ENCODE measurements around the gene NID1. TPM values are rescaled to one million over a fixed set of nuclear protein-coding genes. Genes with fewer than 3 reads are reported as not detected.
A peak's percentile ranks its signal among the peaks of the same experiment; 100 is the strongest.
"Not testable (repeated sequence)": the region's sequence is repeated elsewhere in the genome, so short reads cannot be mapped to it uniquely, and the experiment has no call there.

Gene NID1
- total RNA-seq, 2 donors from 2014 or later, result 28.5 to 58.0 TPM

- intact Hi-C loops (cut with DNase I), result no loop called here
- H3K4me1 ChIP-seq, result peaks cover 3% of the 10 kb centered on the region
- no peaks in the 10 kb centered on the region for H3K27me3 ChIP-seq
- TF ChIP-seq, protein P1, sequence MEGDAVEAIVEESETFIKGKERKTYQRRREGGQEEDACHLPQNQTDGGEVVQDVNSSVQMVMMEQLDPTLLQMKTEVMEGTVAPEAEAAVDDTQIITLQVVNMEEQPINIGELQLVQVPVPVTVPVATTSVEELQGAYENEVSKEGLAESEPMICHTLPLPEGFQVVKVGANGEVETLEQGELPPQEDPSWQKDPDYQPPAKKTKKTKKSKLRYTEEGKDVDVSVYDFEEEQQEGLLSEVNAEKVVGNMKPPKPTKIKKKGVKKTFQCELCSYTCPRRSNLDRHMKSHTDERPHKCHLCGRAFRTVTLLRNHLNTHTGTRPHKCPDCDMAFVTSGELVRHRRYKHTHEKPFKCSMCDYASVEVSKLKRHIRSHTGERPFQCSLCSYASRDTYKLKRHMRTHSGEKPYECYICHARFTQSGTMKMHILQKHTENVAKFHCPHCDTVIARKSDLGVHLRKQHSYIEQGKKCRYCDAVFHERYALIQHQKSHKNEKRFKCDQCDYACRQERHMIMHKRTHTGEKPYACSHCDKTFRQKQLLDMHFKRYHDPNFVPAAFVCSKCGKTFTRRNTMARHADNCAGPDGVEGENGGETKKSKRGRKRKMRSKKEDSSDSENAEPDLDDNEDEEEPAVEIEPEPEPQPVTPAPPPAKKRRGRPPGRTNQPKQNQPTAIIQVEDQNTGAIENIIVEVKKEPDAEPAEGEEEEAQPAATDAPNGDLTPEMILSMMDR (IDR thresholded peaks at IDR 0.05), result no peak
- no peak for TF ChIP-seq POLR2A (IDR thresholded peaks at IDR 0.05)
- no peak for DNase-seq
- no peak for ATAC-seq
- WGBS, 2 donors, result 79 to 83% methylated on average over 7 of the region's 7 CpGs
- H3K27ac ChIP-seq, result no peak overlapping the region
- no peaks in the 10 kb centered on the region for H3K9me3 ChIP-seq
- no peak overlapping the region for H3K4me3 ChIP-seq
- H3K36me3 ChIP-seq (replicated peaks in 1 of 2; ENCODE audit: insufficient read depth in 1 of 2, low read depth in 2 of 2), result no peaks in the 10 kb centered on the region
Measured at GRCh38 chr1:236010443-236010842, 54.4 kb downstream of the NID1 start.

GRCh38 chr1:236009857-236010256, 55.0 kb downstream of the NID1 start:
- intact Hi-C loops (cut with DNase I), result no loop called here
- Histone ChIP-seq H3K4me1 (peaks cover 3% of the 10 kb centered on the region), H3K9me3 (no peaks in the 10 kb centered on the region), H3K4me3 (no peak overlapping the region), H3K27ac (peak overlapping the region in 1 of 4 donors; percentile 2), H3K27me3 (no peaks in the 10 kb centered on the region), H3K36me3 (replicated peaks in 1 of 2; ENCODE audit: insufficient read depth in 1 of 2, low read depth in 2 of 2) (no peaks in the 10 kb centered on the region)
- peak; percentile 27 for ATAC-seq
- no peak for DNase-seq
- 63 to 65% methylated on average over 2 of the region's 2 CpGs for WGBS, 2 donors
- no peak for TF ChIP-seq POLR2A (IDR thresholded peaks at IDR 0.05)
- TF ChIP-seq, protein P1 (IDR thresholded peaks at IDR 0.05), result no peak

DNA sequence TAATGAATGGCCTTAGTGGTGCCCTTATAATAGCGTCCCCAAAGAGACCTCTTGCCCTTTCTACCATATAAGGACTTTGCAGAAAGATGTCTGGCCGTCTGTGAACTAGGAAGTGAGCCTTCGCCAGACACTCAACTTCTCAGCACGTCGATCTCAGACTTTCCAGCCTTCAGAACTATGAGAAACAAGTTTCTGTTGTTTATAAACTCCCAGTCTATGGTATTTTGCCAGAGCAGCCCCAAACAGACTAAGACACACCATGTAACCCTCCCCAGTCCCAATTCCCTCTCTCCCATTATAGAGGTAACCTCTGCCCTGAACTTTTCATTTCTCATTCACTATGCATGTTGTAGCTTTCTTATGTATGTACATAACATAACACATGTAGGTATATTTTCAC, 55.7 kb downstream of the NID1 start:
- Histone ChIP-seq H3K9me3 (no peaks in the 10 kb centered on the region), H3K27me3 (no peaks in the 10 kb centered on the region), H3K27ac (peak overlapping the region in 1 of 4 donors; percentile 2), H3K4me3 (no peak overlapping the region), H3K4me1 (peaks cover 3% of the 10 kb centered on the region), H3K36me3 (replicated peaks in 1 of 2; ENCODE audit: insufficient read depth in 1 of 2, low read depth in 2 of 2) (no peaks in the 10 kb centered on the region)
- ATAC-seq (no peak), DNase-seq (no peak)
- 56 to 63% methylated on average over 5 of the region's 5 CpGs for WGBS, 2 donors
- intact Hi-C loops (cut with DNase I), result no loop called here
- TF ChIP-seq, protein P1 (IDR thresholded peaks at IDR 0.05), result no peak
- TF ChIP-seq POLR2A (IDR thresholded peaks at IDR 0.05), result no peak

DNA sequence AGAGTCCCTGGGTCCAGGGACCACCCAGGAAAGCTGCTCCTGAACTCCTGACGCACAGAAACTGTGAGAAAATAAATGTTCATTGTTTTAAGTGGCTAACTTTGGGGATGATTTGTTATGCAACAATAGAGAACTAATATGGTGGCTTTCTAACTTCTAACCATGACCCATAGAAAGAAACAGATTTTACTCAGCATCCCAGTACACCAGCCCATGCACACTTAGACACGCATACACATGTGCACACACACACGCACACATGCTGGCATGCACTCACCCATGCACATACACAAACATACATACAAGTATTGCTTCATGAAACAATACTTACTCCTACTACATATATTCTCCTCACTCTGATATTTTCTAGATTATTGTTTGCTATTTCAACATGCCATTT, 57.1 kb downstream of the NID1 start:
- TF ChIP-seq POLR2A (IDR thresholded peaks at IDR 0.05), result no peak
- TF ChIP-seq, protein P1 (IDR thresholded peaks at IDR 0.05), result no peak
- Histone ChIP-seq H3K27ac (no peak overlapping the region), H3K9me3 (no peaks in the 10 kb centered on the region), H3K36me3 (replicated peaks in 1 of 2; ENCODE audit: insufficient read depth in 1 of 2, low read depth in 2 of 2) (no peaks in the 10 kb centered on the region), H3K4me3 (no peak overlapping the region), H3K4me1 (peaks cover 3% of the 10 kb centered on the region), H3K27me3 (no peaks in the 10 kb centered on the region)
- ATAC-seq, result no peak
- intact Hi-C loops (cut with DNase I), result no loop called here
- no peak for DNase-seq
- WGBS, 2 donors, result 78 to 88% methylated on average over 3 of the region's 3 CpGs

DNA sequence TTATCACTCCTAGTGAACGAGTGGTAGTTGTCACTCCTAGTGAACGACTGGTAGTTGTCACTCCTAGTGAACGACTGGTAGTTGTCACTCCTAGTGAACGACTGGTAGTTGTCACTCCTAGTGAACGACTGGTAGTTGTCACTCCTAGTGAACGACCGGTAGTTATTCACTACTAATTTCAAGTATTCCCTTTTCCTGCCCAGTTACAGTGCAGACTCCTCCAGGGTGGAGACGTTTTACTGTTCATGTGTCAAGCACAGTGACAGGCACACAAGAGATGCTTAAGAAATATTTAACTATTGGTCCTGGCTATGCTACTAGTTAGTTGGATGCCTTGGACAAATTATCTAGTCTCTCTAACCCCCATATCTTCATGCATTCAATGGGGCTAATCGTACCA, 61.8 kb downstream of the NID1 start:
- ATAC-seq; H3K4me3 ChIP-seq; H3K27me3 ChIP-seq; DNase-seq; intact Hi-C loops (cut with DNase I); H3K4me1 ChIP-seq; H3K27ac ChIP-seq; H3K9me3 ChIP-seq; H3K36me3 ChIP-seq (replicated peaks in 1 of 2; ENCODE audit: insufficient read depth in 1 of 2, low read depth in 2 of 2): not testable (repeated sequence)
- WGBS, 2 donors, result 63 to 68% methylated on average over 9 of the region's 9 CpGs
